Glomerular visceral epithelial cell (primary cell): ENCODE data around the gene FCHO1.

Source experiments
- DNase-seq: peaks from one replicate; pipeline ENCODE4 v3.0.0-alpha.2; 2016; ENCODE audit errors: extremely low spot score

The FCHO1 gene

DNA sequence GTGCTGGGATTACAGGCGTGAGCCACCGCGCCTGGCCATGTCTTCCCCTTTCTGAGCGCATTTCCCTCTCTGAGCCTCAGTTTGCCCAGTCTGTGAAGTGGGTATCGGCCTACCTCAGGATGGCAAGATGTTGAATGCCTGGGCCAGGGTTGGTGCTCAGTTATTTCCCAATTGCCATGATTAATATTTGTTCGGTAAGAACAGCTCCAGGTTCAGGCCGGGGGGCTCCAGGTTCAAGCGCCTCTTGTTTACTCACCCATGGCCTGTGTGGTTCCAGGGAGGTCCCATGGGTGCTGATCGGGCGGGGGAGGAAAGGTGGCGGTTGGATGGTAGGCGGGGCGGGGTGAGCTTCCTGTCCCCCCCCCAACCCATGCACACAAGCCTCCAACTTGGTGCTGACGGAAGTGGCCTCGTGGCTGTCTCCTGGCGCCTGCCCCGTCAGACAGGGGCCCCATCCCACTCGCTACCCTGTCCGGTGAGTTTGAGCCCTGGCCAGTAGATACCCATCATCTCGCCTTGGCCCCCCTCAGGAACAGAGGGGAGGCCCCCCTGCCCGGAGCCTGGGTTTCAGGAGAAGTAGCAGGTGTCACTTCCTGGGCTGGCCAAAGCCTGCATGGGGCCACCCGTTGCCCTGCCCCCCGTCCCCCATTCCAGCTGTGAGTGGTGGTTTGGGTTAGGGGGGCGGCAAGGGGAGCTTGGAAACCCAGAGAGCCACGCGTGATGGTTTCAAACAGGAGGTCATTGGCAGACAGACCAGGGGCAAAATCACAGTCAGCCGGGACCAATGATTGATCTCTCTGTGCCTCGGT lies at the start of gene FCHO1:
Gene FCHO1 (plus strand): TSS at position 375 of the 809 bp plus-strand sequence. CDS start 3,688 bp downstream, outside the sequence.
- DNase-seq, result no peak

GRCh38 chr19:17703824-17704463 lies 47.3 kb upstream of the FCHO1 start:
- no peak for DNase-seq

DNA sequence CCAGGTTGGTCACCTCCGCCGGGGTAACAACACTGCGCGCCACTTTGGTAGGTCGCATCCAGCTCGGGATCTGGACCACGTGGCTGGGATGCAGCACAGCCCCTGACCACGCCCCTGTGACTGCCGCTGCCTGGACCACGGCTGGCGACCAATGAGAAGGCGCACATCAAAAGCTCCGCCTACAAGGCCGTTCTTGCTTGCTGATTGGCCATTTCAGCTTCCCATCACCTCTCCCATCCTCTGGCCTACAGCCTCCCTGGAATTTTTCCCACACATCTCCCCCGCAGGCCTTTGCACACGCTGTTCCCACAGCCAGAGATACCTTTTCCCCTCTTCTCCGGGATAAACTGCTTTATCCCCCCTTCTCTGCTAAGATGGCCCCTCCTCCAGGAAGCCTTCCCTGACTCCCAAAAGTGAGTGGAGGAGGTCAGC lies 44.5 kb upstream of the FCHO1 start:
- no peak for DNase-seq

- no peak for DNase-seq
Observed at GRCh38 chr19:17711851-17712250, 39.4 kb upstream of the FCHO1 start.

- DNase-seq, result no peak
Observed at GRCh38 chr19:17716309-17716929, 34.9 kb upstream of the FCHO1 start.

DNA sequence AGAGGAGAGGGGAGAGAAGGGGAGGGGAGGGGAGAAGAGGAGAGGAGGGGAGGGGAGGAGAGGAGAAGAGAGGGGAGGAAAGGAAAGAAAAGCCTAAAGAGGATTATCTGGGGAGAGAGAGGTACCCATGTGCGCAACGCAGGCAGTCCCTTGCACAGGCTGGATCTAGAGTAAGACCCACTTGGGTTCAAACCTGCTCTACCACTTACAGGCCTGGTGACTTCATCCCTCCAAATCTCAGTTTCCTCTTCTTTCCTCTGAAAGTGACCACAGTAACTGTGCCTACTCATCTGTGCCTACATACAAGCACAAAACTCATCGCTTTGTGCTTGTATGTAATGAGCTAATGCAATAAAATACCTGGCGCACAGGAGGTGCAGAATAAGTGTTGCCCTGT lies 32.7 kb upstream of the FCHO1 start:
- DNase-seq, result no peak

DNA sequence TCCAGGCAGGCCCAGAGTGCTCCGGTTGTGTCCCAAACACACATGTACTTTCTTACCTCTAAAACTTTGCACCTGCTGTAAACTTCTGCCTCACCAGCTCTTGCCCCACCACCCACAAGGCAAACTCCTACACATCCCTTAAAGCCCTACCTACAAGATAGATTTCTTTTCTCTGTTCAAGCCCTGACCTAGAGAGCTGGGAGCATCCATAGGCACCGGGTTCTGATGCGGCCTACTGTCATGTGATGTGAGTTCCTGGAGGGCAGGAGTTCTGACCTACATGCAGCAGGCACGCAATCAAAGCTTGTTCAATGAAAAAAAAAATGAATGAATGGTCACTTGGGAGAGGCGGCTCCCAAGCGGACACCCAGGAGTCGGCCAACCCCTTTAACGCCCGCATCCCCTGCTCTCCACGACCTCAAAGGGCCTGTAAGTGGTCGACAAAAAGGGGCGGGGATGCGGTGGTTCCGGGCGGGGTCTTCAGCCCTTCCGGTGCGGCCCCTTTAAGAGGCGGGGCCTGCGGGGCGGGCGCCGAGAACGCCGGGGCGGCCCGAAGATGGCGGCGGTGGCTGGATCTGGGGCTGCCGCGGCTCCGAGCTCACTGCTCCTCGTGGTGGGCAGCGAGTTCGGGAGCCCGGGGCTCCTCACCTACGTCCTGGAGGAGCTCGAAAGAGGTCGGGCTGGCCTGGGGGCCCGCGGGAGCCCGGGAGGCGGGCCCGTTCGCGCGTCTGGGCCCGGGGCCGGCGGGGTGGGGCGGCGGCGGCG lies 32.1 kb upstream of the FCHO1 start, which contains the start of gene MAP1S:
Gene MAP1S (plus strand): TSS at position 534 of the 765 bp plus-strand sequence. CDS start 23 bp downstream, at position 557.
- DNase-seq, result peak; percentile 68

- DNase-seq, result no peak
Observed at GRCh38 chr19:17719730-17720400, 31.4 kb upstream of the FCHO1 start.

- DNase-seq, result no peak
Observed at GRCh38 chr19:17720440-17720839, 30.8 kb upstream of the FCHO1 start.

- DNase-seq, result no peak
Observed at GRCh38 chr19:17721111-17721628, 30.1 kb upstream of the FCHO1 start.

GRCh38 chr19:17721821-17722220 lies 29.5 kb upstream of the FCHO1 start:
- DNase-seq, result no peak

- DNase-seq, result no peak
Observed at GRCh38 chr19:17722655-17723240, 28.5 kb upstream of the FCHO1 start.

DNA sequence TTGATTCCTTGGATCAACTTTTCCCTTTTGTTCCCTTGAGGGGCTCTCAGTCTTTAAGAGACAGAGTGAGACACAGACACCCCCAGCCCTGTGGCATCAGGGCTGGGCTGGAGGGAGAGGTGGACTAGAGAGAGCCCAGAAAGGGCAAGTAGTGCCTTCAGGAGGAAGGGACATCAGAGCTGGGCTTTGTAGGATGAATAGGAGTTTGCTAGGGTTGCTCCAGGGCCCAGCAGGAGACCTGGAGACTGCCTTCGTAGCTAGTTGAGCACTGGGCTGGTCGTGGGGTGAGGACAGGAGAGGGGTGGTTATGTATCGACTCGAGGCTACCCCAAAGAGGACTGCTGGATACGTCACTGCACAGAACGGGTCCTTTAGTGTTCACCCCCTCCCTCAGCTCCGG lies 26.6 kb upstream of the FCHO1 start:
- no peak for DNase-seq

DNA sequence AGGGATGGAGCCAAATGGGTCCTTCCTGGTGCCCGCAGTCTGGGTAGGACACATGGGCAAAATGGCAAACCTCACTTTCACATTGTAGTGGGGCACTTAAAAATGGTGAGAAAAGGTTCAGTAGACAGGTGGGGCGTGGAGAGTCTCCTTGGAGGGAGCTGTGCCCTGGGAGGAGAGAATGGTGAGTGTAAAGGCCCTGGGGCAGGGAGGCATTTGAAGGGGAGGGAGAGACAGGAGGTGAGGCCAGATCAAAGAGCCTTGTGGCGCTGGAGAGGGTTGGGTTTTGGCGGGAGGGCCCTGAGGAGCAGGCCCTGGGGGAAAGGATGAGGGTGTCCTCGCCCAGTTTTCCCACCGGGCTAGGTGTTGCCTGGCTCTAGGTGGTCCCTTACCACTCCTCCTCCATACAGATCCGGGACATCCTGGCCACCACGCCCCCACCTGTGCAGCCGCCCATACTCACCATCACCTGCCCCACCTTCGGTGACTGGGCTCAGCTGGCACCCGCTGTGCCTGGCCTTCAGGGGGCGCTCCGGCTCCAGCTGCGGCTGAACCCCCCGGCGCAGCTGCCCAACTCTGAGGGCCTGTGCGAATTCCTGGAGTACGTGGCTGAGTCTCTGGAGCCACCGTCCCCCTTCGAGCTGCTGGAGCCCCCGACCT lies 25.7 kb upstream of the FCHO1 start:
- DNase-seq, result no peak

DNA sequence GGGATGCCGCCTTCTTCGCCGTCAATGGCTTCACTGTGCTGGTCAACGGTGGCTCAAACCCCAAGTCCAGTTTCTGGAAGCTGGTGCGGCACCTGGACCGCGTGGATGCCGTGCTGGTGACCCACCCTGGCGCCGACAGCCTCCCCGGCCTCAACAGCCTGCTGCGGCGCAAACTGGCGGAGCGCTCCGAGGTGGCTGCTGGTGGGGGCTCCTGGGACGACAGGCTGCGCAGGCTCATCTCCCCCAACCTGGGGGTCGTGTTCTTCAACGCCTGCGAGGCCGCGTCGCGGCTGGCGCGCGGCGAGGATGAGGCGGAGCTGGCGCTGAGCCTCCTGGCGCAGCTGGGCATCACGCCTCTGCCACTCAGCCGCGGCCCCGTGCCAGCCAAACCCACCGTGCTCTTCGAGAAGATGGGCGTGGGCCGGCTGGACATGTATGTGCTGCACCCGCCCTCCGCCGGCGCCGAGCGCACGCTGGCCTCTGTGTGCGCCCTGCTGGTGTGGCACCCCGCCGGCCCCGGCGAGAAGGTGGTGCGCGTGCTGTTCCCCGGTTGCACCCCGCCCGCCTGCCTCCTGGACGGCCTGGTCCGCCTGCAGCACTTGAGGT lies 25.0 kb upstream of the FCHO1 start:
- DNase-seq, result no peak

DNA sequence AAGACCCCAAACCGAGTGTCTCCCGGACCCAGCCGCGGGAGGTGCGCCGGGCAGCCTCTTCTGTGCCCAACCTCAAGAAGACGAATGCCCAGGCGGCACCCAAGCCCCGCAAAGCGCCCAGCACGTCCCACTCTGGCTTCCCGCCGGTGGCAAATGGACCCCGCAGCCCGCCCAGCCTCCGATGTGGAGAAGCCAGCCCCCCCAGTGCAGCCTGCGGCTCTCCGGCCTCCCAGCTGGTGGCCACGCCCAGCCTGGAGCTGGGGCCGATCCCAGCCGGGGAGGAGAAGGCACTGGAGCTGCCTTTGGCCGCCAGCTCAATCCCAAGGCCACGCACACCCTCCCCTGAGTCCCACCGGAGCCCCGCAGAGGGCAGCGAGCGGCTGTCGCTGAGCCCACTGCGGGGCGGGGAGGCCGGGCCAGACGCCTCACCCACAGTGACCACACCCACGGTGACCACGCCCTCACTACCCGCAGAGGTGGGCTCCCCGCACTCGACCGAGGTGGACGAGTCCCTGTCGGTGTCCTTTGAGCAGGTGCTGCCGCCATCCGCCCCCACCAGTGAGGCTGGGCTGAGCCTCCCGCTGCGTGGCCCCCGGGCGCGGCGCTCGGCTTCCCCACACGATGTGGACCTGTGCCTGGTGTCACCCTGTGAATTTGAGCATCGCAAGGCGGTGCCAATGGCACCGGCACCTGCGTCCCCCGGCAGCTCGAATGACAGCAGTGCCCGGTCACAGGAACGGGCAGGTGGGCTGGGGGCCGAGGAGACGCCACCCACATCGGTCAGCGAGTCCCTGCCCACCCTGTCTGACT lies 24.1 kb upstream of the FCHO1 start:
- no peak for DNase-seq

DNA sequence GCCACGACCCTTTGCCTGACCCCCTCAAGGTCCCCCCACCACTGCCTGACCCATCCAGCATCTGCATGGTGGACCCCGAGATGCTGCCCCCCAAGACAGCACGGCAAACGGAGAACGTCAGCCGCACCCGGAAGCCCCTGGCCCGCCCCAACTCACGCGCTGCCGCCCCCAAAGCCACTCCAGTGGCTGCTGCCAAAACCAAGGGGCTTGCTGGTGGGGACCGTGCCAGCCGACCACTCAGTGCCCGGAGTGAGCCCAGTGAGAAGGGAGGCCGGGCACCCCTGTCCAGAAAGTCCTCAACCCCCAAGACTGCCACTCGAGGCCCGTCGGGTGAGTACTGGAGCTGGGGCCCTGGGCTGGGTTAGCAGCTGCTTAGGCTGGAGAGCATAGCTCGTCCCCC lies 23.4 kb upstream of the FCHO1 start:
- no peak for DNase-seq

GRCh38 chr19:17733127-17733526 lies 18.1 kb upstream of the FCHO1 start:
- DNase-seq, result no peak

DNA sequence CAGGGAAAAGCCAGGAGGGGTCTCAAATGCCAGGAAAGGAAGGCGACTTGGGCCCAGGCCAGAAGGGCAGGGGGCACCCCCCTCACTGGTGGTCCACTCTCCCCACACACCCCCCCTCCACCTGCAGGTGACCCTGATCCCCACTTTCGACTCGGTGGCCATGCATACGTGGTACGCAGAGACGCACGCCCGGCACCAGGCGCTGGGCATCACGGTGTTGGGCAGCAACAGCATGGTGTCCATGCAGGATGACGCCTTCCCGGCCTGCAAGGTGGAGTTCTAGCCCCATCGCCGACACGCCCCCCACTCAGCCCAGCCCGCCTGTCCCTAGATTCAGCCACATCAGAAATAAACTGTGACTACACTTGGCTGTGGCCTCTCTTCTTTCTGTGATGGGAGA lies 17.1 kb upstream of the FCHO1 start:
- DNase-seq, result no peak
